Peyer's patch (tissue), 4 donors: Measurements from ENCODE around the gene SEMA3F. TPM values are rescaled to one million over a fixed set of nuclear protein-coding genes. Genes with fewer than 3 reads are reported as not detected.

ENCODE experiments used
- DNase-seq, 3 donors: peaks; one replicate each; pipeline ENCODE4 v3.0.0-alpha.2; 2017 to 2019
- H3K27ac ChIP-seq, 4 donors: fragments of 200-600 bp; sonication (generic); one replicate each; pipeline ENCODE4 v1.5.1; 2016 to 2019
- H3K27me3 ChIP-seq, 2 donors: fragments of 200-600 bp; sonication (generic); one replicate each; pipeline ENCODE4 v1.5.1; 2019
- H3K36me3 ChIP-seq, 3 donors: fragments of 200-600 bp; sonication (generic); one replicate each; pipeline ENCODE4 v1.5.1; 2016 to 2019
- H3K4me1 ChIP-seq, 4 donors: fragments of 200-600 bp; sonication (generic); one replicate each; pipeline ENCODE4 v1.5.1; 2016 to 2019
- H3K4me3 ChIP-seq, 4 donors: fragments of 200-600 bp; sonication (generic); 1 replicate in 3 of 4; 2 replicates in 1 of 4; pipeline ENCODE4 v1.5.1; 2016 to 2019; ENCODE audit warnings: mild to moderate bottlenecking in 1 of 4
- H3K9me3 ChIP-seq, 4 donors: fragments of 200-600 bp; sonication (generic); one replicate each; pipeline ENCODE4 v1.5.1; 2016 to 2019; ENCODE audit warnings: mild to moderate bottlenecking in 1 of 4
- POLR2A ChIP-seq, 2 donors: fragments of 450-650 bp; IDR thresholded peaks; one replicate each; pipeline ENCODE4 v1.5.1; 2017; ENCODE audit warnings: antibody characterized with exemption in 2 of 2, mild to moderate bottlenecking in 2 of 2, moderate library complexity in 2 of 2
- total RNA-seq, 4 donors: library from RNA; depleted of rRNA; stranded (reverse); fragments of >200 nt; gene quantifications; one replicate each; pipeline ENCODE4 v1.1.0, GENCODE V29; 2016
- TF ChIP-seq, protein P1 (sequence below), 6 experiments: fragments of 450-650 bp in 4 of 6; fragments of 200-600 bp in 2 of 6; sonication (generic) in 1 of 6; IDR thresholded peaks; one replicate each; pipeline ENCODE4 v1.5.1; 2017 to 2019; ENCODE audit warnings: antibody characterized with exemption in 6 of 6, mild to moderate bottlenecking in 3 of 6, moderate library complexity in 1 of 6

The SEMA3F gene
- total RNA-seq, 4 donors from 2014 or later: 21.2 to 41.0 (median 23.2) TPM

GRCh38 chr3:50230104-50230793 is 75.1 kb downstream of the SEMA3F start:
- no peaks in the 10 kb centered on the region for H3K9me3 ChIP-seq
- H3K4me1 ChIP-seq: peaks cover 0 to 25% (median 3%) of the 10 kb centered on the region in 4 donors
- no peak for TF ChIP-seq POLR2A (IDR thresholded peaks at IDR 0.05)
- peak overlapping the region in 2 of 4 donors; percentile 19 to 49 for H3K27ac ChIP-seq
- H3K4me3 ChIP-seq: no peak overlapping the region
- H3K36me3 ChIP-seq: no peaks in the 10 kb centered on the region
- no peaks in the 10 kb centered on the region for H3K27me3 ChIP-seq
- no peak for DNase-seq

DNA sequence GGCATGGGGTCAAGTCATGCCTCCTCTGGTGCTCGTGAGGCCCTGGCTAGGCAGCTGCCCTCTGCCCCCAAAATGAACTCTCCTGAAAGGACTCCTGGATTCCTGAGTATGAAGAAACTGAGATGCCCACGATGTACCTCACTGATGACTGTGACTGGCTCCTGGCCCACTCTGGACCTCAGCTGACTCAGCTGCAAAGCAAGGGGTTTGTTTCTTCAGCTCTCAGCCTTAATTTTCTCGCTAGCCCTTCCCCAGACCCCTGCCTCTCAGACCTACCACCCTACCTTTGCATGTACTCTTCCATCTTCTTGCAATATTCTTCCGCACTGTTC is 75.6 kb downstream of the SEMA3F start:
- Histone ChIP-seq H3K9me3 (no peaks in the 10 kb centered on the region), H3K4me3 (no peak overlapping the region), H3K4me1 (peaks cover 0 to 27% (median 5%) of the 10 kb centered on the region in 4 donors), H3K27ac (peak overlapping the region in 2 of 4 donors; percentile 19 to 49), H3K27me3 (no peaks in the 10 kb centered on the region), H3K36me3 (no peaks in the 10 kb centered on the region)
- no peak for TF ChIP-seq POLR2A (IDR thresholded peaks at IDR 0.05)
- TF ChIP-seq, protein P1, sequence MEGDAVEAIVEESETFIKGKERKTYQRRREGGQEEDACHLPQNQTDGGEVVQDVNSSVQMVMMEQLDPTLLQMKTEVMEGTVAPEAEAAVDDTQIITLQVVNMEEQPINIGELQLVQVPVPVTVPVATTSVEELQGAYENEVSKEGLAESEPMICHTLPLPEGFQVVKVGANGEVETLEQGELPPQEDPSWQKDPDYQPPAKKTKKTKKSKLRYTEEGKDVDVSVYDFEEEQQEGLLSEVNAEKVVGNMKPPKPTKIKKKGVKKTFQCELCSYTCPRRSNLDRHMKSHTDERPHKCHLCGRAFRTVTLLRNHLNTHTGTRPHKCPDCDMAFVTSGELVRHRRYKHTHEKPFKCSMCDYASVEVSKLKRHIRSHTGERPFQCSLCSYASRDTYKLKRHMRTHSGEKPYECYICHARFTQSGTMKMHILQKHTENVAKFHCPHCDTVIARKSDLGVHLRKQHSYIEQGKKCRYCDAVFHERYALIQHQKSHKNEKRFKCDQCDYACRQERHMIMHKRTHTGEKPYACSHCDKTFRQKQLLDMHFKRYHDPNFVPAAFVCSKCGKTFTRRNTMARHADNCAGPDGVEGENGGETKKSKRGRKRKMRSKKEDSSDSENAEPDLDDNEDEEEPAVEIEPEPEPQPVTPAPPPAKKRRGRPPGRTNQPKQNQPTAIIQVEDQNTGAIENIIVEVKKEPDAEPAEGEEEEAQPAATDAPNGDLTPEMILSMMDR (IDR thresholded peaks at IDR 0.05): no peak
- DNase-seq: no peak

GRCh38 chr3:50231581-50231980 is 76.5 kb downstream of the SEMA3F start:
- DNase-seq: no peak
- no peak overlapping the region for H3K4me3 ChIP-seq
- no peak overlapping the region for H3K27ac ChIP-seq
- peaks cover 0 to 22% (median 5%) of the 10 kb centered on the region in 4 donors for H3K4me1 ChIP-seq
- H3K9me3 ChIP-seq: no peaks in the 10 kb centered on the region
- H3K36me3 ChIP-seq: no peaks in the 10 kb centered on the region
- no peaks in the 10 kb centered on the region for H3K27me3 ChIP-seq
- TF ChIP-seq, protein P1 (IDR thresholded peaks at IDR 0.05): no peak
- TF ChIP-seq POLR2A (IDR thresholded peaks at IDR 0.05): no peak

GRCh38 chr3:50232303-50232702 is 77.2 kb downstream of the SEMA3F start:
- TF ChIP-seq POLR2A (IDR thresholded peaks at IDR 0.05): no peak
- TF ChIP-seq, protein P1 (IDR thresholded peaks at IDR 0.05): no peak

GRCh38 chr3:50233176-50233575 is 78.1 kb downstream of the SEMA3F start:
- H3K27me3 ChIP-seq: no peaks in the 10 kb centered on the region
- H3K36me3 ChIP-seq: no peaks in the 10 kb centered on the region
- no peak for TF ChIP-seq POLR2A (IDR thresholded peaks at IDR 0.05)
- TF ChIP-seq, protein P1 (IDR thresholded peaks at IDR 0.05): no peak
- no peaks in the 10 kb centered on the region for H3K9me3 ChIP-seq
- H3K4me3 ChIP-seq: no peak overlapping the region
- peaks cover 0 to 22% (median 7%) of the 10 kb centered on the region in 4 donors for H3K4me1 ChIP-seq
- DNase-seq: peak in 1 of 3 donors; percentile 43
- peak overlapping the region in 1 of 4 donors; percentile 30 for H3K27ac ChIP-seq

More at GRCh38 chr3:50232303-50232702, 77.2 kb downstream of the SEMA3F start:
- Histone ChIP-seq H3K4me1 (peaks cover 0 to 20% (median 5%) of the 10 kb centered on the region in 4 donors), H3K36me3 (no peaks in the 10 kb centered on the region), H3K9me3 (no peaks in the 10 kb centered on the region), H3K4me3 (no peak overlapping the region), H3K27ac (no peak overlapping the region), H3K27me3 (no peaks in the 10 kb centered on the region)
- DNase-seq: no peak

DNA sequence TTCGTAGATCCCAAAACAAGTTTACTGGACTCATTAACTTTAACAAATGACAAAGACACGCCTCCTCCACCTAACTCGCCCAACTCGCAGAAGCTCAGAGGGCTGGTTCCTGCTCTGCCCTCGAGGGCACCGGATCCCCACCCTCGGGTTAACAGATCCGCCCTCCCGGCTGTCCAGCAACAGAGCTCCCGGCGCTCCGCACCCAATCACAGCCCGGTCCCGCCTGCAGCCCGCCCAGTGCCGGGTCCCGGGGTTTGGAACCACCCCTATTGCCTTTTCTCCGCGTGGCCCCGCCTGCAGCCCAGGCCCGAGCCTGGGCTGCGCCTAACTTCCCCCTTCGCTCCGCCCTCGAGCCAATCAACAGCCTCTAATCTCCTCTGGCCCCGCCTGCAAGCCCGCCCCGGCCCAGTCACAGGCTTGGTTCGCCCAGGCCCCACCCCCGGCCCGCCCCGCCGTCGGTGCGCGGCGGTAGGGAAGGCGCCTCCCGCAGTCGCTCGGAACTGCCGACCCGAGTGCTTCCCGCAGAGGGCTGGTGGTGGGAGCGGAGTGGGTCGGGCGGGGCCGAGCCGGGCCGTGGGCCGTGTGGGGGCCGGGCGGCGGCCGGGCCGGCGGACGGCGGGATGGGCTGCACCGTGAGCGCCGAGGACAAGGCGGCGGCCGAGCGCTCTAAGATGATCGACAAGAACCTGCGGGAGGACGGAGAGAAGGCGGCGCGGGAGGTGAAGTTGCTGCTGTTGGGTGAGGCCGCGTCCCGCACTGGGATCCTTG is 80.8 kb downstream of the SEMA3F start, which contains the start of gene GNAI2:
GNAI2 (plus strand) TSS at position 489 of the 768 bp plus-strand sequence; CDS start at position 621, 132 bp downstream.
- peak; percentile 98 to 100 (median 99) for DNase-seq
- Histone ChIP-seq H3K27ac (peak within 1 kb of the TSS; percentile 90 to 95 (median 94)), H3K4me3 (peak within 1 kb of the TSS; percentile 75 to 99 (median 88)), H3K27me3 (no peaks in the 10 kb centered on the region), H3K4me1 (peaks cover 4 to 47% (median 33%) of the 10 kb centered on the region in 4 donors), H3K9me3 (no peaks in the 10 kb centered on the region), H3K36me3 (peaks cover 0 to 2% (median 0%) of the 10 kb centered on the region in 3 donors)
- TF ChIP-seq POLR2A (IDR thresholded peaks at IDR 0.05): peak; percentile 75 to 94
- TF ChIP-seq, protein P1 (IDR thresholded peaks at IDR 0.05): peak in 3 of 6 experiments; percentile 9 to 22 (median 11)
